Liver (tissue), 9 donors: ENCODE results near the gene INPP5B. TPM values are rescaled to one million over a fixed set of nuclear protein-coding genes. Genes with fewer than 3 reads are reported as not detected.

Experiments used
- DNase-seq: peaks from one replicate; pipeline ENCODE4 v3.0.0-alpha.2; 2017; ENCODE audit warnings: low spot score
- H3K27ac ChIP-seq, 2 donors: one replicate each; pipeline ENCODE4 v1.7.0; 2013; ENCODE audit warnings: inconsistent platforms in 2 of 2, low read length in 2 of 2, control low read depth in 1 of 2, low read depth in 1 of 2, mild to moderate bottlenecking in 1 of 2
- H3K27me3 ChIP-seq, 4 donors: one replicate each; pipeline versions ENCODE4 v1.6.1 to v1.7.0; 2013; ENCODE audit warnings: low read length in 3 of 4, inconsistent platforms in 1 of 4, mild to moderate bottlenecking in 1 of 4, moderate library complexity in 1 of 4; ENCODE audit not compliant: control insufficient read depth in 4 of 4, insufficient read depth in 4 of 4
- H3K36me3 ChIP-seq, 4 donors: one replicate each; pipeline versions ENCODE4 v1.6.1 to v1.7.0; 2013; ENCODE audit warnings: low read length in 3 of 4, mild to moderate bottlenecking in 3 of 4, low read depth in 1 of 4, moderate library complexity in 1 of 4; ENCODE audit not compliant: control insufficient read depth in 4 of 4, insufficient read depth in 3 of 4
- H3K4me1 ChIP-seq, 4 donors: one replicate each; pipeline versions ENCODE4 v1.6.1 to v1.7.0; 2013; ENCODE audit warnings: low read length in 3 of 4, mild to moderate bottlenecking in 3 of 4, moderate library complexity in 1 of 4; ENCODE audit not compliant: control insufficient read depth in 4 of 4, insufficient read depth in 4 of 4
- H3K4me3 ChIP-seq, 3 donors: one replicate each; pipeline versions ENCODE4 v1.6.1 to v1.7.0; 2013; ENCODE audit warnings: low read length in 3 of 3, control low read depth in 1 of 3, low read depth in 1 of 3, mild to moderate bottlenecking in 1 of 3
- H3K9ac ChIP-seq, 2 donors: one replicate each; pipeline ENCODE4 v1.7.0; 2013; ENCODE audit warnings: low read length in 2 of 2, mild to moderate bottlenecking in 2 of 2, moderate library complexity in 2 of 2, control low read depth in 1 of 2, low read depth in 1 of 2
- H3K9me3 ChIP-seq, 4 donors: one replicate each; pipeline versions ENCODE4 v1.6.1 to v1.7.0; 2013; ENCODE audit warnings: low read length in 3 of 4; ENCODE audit not compliant: control insufficient read depth in 4 of 4
- ATF3 ChIP-seq: IDR thresholded peaks from 2 replicates; pipeline ENCODE4 v1.6.1; 2016; ENCODE audit warnings: antibody characterized with exemption
- EGR1 ChIP-seq, 2 donors: IDR thresholded peaks; 2 replicates each; pipeline ENCODE4 v1.6.1; 2016 to 2018; ENCODE audit warnings: antibody characterized with exemption in 2 of 2, low read depth in 2 of 2
- FOXA1 ChIP-seq: IDR thresholded peaks from 2 replicates; pipeline ENCODE4 v1.6.1; 2016; ENCODE audit warnings: antibody characterized with exemption
- FOXA2 ChIP-seq: IDR thresholded peaks from 2 replicates; pipeline ENCODE4 v1.6.1; 2016; ENCODE audit warnings: antibody characterized with exemption
- GABPA ChIP-seq, 2 donors: IDR thresholded peaks in 1 of 2; conservative IDR thresholded peaks in 1 of 2; 2 replicates each; pipeline ENCODE4 v1.6.1; 2016; ENCODE audit warnings: antibody characterized with exemption in 2 of 2, mild to moderate bottlenecking in 1 of 2, moderate library complexity in 1 of 2
- HNF4A ChIP-seq, 2 donors: conservative IDR thresholded peaks; 2 replicates each; pipeline ENCODE4 v1.6.1; 2016; ENCODE audit warnings: antibody characterized with exemption in 2 of 2, mild to moderate bottlenecking in 2 of 2
- HNF4G ChIP-seq: IDR thresholded peaks from 2 replicates; pipeline ENCODE4 v1.6.1; 2016; ENCODE audit warnings: antibody characterized with exemption
- JUND ChIP-seq, 2 donors: IDR thresholded peaks; 2 replicates each; pipeline ENCODE4 v1.6.1; 2016; ENCODE audit warnings: antibody characterized with exemption in 2 of 2
- NR2F2 ChIP-seq: IDR thresholded peaks from 2 replicates; pipeline ENCODE4 v1.6.1; 2016; ENCODE audit warnings: antibody characterized with exemption
- REST ChIP-seq: IDR thresholded peaks from 2 replicates; pipeline ENCODE4 v1.6.1; 2016; ENCODE audit warnings: antibody characterized with exemption, mild to moderate bottlenecking
- RXRA ChIP-seq, 2 donors: IDR thresholded peaks; 2 replicates each; pipeline ENCODE4 v1.6.1; 2017 to 2018; ENCODE audit warnings: antibody characterized with exemption in 2 of 2, mild to moderate bottlenecking in 1 of 2
- TAF1 ChIP-seq: conservative IDR thresholded peaks from 2 replicates; pipeline ENCODE4 v1.6.1; 2016; ENCODE audit warnings: antibody characterized with exemption, mild to moderate bottlenecking
- YY1 ChIP-seq: IDR thresholded peaks from 2 replicates; pipeline ENCODE4 v1.6.1; 2016; ENCODE audit warnings: antibody characterized with exemption, mild to moderate bottlenecking
- WGBS: extraction: QIAGEN DNeasy Blood & Tissue Kit; methylation state at CpG from one replicate; pipeline ENCODE4 v1.1.7; 2013; 5-methylcytosine and 5-hydroxymethylcytosine counted together
- polyA plus RNA-seq, 2 donors: library from polyadenylated mRNA; stranded (reverse) in 1 of 2; unstranded in 1 of 2; fragments of 200-250 nt in 1 of 2; fragments of >200 nt in 1 of 2; fragmentation: Nextera tagmentation in 1 of 2; extraction: Ambion mirVana in 1 of 2; gene quantifications; one replicate each; pipeline versions ENCODE4 v1.2.1 to v1.2.3, GENCODE V29; 2013 to 2015
- total RNA-seq, 2 donors: library from RNA; depleted of rRNA; stranded (reverse); fragments of >200 nt; gene quantifications; one replicate each; pipeline ENCODE4 v1.2.3, GENCODE V29; 2014
- TF ChIP-seq, protein P1 (sequence below): IDR thresholded peaks from 2 replicates; pipeline ENCODE4 v1.6.1; 2016; ENCODE audit warnings: antibody characterized with exemption
- donor health status: healthy.
- donor health status: healthy.
- donor health status: healthy.
- donor health status: healthy.
- donor health status: healthy.

The INPP5B gene
- total and polyA plus RNA-seq, 4 donors = 5.0 to 30.9 (median 13.6) TPM

DNA sequence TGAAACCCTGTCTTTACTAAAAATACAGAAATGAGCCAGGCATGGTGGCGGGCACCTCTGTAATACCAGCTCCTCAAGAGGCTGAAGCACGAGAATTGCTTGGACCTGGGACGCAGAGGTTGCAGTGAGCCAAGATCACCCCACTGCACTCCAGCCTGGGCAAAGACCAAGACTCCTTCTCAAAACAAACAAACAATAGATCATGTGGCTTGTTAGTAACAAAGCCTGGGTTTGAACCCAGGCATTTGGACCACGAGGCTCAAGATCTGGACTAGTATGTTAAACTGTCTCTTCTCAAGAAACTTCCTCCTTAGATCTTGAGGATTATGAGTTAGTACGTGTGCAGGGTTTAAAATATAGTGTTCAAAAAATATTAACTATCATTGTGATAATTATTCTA is 1.6 kb downstream of the INPP5B start:
- H3K36me3 ChIP-seq = peaks cover 0 to 8% (median 5%) of the 10 kb centered on the region in 4 donors
- no peaks in the 10 kb centered on the region for H3K9me3 ChIP-seq
- TF ChIP-seq REST = no peak
- TF ChIP-seq FOXA1 = no peak
- no peak for TF ChIP-seq JUND (IDR thresholded peaks at IDR 0.05)
- TF ChIP-seq YY1 = no peak
- TF ChIP-seq ATF3 = no peak
- peak in 1 of 2 donors; percentile 49 for TF ChIP-seq HNF4A (conservative IDR thresholded peaks at IDR 0.05)
- no peak for TF ChIP-seq FOXA2
- TF ChIP-seq GABPA (IDR thresholded peaks at IDR 0.05 in 1 of 2, conservative IDR thresholded peaks at IDR 0.05 in 1 of 2) = no peak
- TF ChIP-seq, protein P1, sequence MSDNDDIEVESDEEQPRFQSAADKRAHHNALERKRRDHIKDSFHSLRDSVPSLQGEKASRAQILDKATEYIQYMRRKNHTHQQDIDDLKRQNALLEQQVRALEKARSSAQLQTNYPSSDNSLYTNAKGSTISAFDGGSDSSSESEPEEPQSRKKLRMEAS = no peak
- no peak for TF ChIP-seq NR2F2
- no peak for TF ChIP-seq HNF4G
- TF ChIP-seq RXRA (IDR thresholded peaks at IDR 0.05) = peak in 1 of 2 donors; percentile 15
- no peak for TF ChIP-seq TAF1
- no peak overlapping the region for H3K4me3 ChIP-seq
- WGBS = 57% methylated on average over 5 of the region's 5 CpGs
- peaks cover 8 to 31% (median 26%) of the 10 kb centered on the region in 4 donors for H3K4me1 ChIP-seq
- peak overlapping the region in 1 of 2 donors; percentile 99 for H3K9ac ChIP-seq
- peak overlapping the region; percentile 98 to 99 for H3K27ac ChIP-seq
- H3K27me3 ChIP-seq = no peaks in the 10 kb centered on the region
- DNase-seq = no peak

DNA sequence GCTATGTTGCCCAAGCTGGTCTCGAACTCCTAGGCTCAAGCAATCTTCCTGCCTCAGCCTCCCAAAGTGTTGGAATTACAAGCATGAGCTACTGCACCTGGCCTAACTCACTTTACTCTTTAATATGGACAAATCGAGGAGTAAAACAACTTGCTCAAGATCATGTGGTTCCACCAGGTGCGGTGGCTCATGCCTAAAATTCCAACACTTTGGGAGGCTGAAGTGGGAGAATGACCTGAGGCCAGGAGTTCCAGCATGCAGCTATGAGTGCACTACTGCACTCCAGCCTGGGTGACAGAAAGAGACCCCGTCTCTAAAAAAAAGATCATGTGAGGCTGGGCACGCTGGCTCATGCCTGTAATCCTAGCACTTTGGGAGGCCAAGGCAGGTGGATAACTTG is 2.0 kb downstream of the INPP5B start:
- Histone ChIP-seq H3K27me3 (no peaks in the 10 kb centered on the region), H3K27ac (peak overlapping the region; percentile 98 to 99), H3K9me3 (no peaks in the 10 kb centered on the region), H3K9ac (no peak overlapping the region), H3K4me3 (no peak overlapping the region), H3K4me1 (peaks cover 8 to 36% (median 30%) of the 10 kb centered on the region in 4 donors), H3K36me3 (peaks cover 0 to 8% (median 5%) of the 10 kb centered on the region in 4 donors)
- DNase-seq = no peak
- TF ChIP-seq ATF3 (no peak), YY1 (no peak), EGR1 (IDR thresholded peaks at IDR 0.05; ENCODE audit: low read depth in 2 of 2) (no peak), NR2F2 (no peak), REST (no peak), HNF4A (conservative IDR thresholded peaks at IDR 0.05) (no peak), GABPA (IDR thresholded peaks at IDR 0.05 in 1 of 2, conservative IDR thresholded peaks at IDR 0.05 in 1 of 2) (no peak), FOXA1 (no peak)
- WGBS = 94% methylated on average over 5 of the region's 5 CpGs
